Heart left ventricle (tissue), 13 donors: ENCODE data around the gene RAD51B.

Source experiments
- CTCF ChIP-seq, 12 donors: fragments of 200-600 bp; sonication (generic) in 4 of 12; IDR thresholded peaks; one replicate each; pipeline versions ENCODE4 v1.5.0 to v1.8.0; 2018 to 2022; ENCODE audit warnings: antibody characterized with exemption in 12 of 12, mild to moderate bottlenecking in 5 of 12
- POLR2A ChIP-seq, 2 donors: fragments of 450-650 bp; IDR thresholded peaks; one replicate each; pipeline ENCODE4 v1.6.1; 2017; ENCODE audit warnings: antibody characterized with exemption in 2 of 2, mild to moderate bottlenecking in 2 of 2, moderate library complexity in 2 of 2
- donor health status: ischemic (EF 13 %, LVEDD 7.1; RV severe dilation, severe dysfunction).
- donor health status: DM: no; HTN: yes; CAD: no.
- donor health status: DM: no; HTN: no; CAD: no.
- donor health status: ischemic (EF 25% LVEDD 6.9; RV normal size, moderate dysfunction).
- donor health status: ischemic (EF 25% LVEDD 5.7; RV mildly dilated, moderate dysfunction).
- donor health status: ischemic (EF 35%, LVEDD 5.7; RV mildly dilated, moderate dysfunction).
- donor health status: nonischemic (EF 11% LVEDD 7.7; RV severe dilation, severe dysfunction).
- donor health status: DM: yes; HTN: yes; CAD: no.
- donor health status: PGD.
- donor health status: ischemic (EF 29% LVEDD 5.4; RV normal size, mild dysfunction).
- donor health status: nonischemic (EF 23%, LVEDD 6.1; RV moderate dilation, normal function).

GRCh38 chr14:68655911-68656316, 836.3 kb downstream of the RAD51B start:
- TF ChIP-seq CTCF (IDR thresholded peaks at IDR 0.05) (peak in 11 of 12 donors; percentile 5 to 33 (median 19)), POLR2A (IDR thresholded peaks at IDR 0.05) (no peak)
